Endometrium (tissue), 2 donors: ENCODE measurements around the gene GINS2.

ENCODE experiments used
- FAIRE-seq: peaks from 2 replicates; lab custom pipeline; 2012; peaks lifted over from hg19 to GRCh38; lab: Jason Lieb, UNC
- donor health status: control.
- donor health status: control.

Gene GINS2

GRCh38 chr16:85653290-85653891 is 35.4 kb downstream of the GINS2 start:
- no peak for FAIRE-seq

DNA sequence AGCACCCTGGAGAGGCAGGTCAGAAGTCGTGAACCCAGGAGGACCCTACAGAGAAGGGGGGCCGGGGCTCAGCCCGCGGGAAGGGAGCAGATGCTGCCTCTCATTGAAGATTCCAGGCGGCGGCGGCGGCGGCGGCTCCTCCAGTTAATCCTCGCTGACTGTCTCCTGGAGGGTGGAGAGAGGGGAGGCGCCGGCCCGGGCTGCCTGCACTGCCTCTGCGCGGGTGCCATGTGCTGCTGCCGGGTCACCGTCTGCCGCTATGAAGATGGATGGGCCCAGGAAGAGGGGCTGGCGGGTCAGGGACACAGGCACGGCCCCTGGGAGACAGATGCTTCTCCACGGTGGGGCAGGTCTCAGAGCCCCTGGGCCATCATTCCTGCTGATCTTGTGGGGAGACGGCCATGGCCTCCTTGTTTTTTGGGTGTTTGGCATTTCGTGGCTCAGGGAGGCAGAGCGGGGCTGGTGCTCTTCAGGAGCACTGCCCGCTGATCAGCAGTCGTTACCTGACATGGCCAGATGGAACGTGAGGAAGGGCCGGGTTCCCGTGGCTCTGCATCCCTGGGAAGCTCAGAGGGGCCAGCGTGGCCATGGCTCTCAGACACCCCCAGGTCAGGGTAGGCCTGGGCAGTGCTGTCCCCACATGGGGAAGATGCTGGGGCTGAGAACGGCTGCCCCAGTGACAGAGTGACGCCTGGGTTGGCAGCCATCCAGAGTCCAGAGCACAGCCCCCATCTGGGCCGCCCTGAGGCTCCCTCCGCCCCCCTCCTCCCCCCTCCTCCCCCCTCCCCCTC is 36.1 kb downstream of the GINS2 start:
- FAIRE-seq: no peak

DNA sequence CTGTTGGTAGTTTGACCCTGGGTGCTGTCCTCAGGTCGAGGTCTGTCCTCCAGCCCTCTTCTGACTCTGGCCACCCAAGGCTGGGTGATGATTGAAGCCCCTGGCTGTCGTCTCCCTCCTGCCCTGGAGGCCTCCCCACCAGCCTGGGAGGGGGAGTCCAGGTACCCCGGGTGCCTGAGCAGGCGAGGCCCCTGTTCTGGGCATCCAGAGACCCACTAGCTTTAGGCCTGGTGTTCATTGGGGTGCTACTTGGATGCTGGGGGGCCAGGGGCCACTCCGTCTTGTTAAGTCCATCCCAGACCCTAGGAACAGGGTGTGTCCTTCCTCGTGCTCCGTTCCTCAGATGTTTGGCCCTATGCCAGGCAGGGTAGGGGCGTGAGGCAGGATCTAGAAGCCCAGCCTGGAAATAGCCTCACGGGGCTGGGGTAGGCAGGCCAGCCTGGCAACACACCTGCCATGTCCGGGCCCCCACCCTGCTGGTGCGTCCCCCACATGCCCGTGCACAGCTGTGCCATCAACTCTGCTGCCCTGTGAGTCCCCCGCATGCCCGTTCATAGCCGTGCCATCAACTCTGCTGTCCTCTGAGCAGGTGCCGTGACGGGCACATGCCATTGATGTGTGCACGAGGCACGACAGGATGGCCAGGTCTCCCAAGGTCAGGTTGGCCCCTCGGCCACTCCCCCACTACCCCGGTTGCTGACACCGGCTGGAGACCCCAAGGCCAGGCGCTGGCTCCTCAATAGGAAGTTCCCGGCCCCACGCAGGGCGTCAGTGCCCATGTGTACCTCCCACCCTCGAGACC is 36.9 kb downstream of the GINS2 start:
- no peak for FAIRE-seq

GRCh38 chr16:85650844-85651628 is 37.7 kb downstream of the GINS2 start:
- FAIRE-seq: no peak

DNA sequence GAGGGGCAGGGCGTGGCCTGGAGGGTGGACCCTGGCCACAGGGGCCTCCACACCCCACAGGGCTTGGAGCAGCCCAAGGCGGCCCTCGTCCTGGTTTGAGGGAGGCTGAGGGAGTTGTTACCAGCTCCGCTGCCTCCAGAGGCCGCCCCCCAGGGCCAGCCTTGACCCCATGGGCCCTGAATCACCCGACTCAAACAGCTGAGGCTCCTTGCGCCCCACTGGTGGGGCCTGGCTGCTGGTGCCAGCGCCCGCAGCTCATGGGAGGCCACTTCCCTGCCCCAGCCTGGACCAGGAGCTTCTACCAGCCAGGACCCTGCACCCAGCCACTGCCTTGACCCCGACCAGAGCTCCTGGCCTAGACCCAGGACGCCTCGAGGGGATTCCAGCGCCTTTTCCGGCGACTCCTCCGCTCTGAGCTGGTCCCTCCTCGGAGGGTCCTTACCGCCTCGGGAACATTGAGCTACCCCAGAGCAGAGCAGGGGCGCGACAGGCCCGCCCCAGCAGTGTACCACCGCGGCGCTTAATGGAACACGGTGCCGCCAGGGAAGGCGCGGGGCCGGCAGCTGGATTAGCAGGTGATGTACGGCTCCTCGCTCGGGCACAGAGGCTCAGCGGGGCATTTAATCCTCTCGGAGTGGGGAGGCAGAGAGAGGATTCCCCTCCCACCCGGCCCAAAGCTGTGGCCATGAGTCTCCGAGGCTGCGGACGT is 38.5 kb downstream of the GINS2 start:
- no peak for FAIRE-seq

DNA sequence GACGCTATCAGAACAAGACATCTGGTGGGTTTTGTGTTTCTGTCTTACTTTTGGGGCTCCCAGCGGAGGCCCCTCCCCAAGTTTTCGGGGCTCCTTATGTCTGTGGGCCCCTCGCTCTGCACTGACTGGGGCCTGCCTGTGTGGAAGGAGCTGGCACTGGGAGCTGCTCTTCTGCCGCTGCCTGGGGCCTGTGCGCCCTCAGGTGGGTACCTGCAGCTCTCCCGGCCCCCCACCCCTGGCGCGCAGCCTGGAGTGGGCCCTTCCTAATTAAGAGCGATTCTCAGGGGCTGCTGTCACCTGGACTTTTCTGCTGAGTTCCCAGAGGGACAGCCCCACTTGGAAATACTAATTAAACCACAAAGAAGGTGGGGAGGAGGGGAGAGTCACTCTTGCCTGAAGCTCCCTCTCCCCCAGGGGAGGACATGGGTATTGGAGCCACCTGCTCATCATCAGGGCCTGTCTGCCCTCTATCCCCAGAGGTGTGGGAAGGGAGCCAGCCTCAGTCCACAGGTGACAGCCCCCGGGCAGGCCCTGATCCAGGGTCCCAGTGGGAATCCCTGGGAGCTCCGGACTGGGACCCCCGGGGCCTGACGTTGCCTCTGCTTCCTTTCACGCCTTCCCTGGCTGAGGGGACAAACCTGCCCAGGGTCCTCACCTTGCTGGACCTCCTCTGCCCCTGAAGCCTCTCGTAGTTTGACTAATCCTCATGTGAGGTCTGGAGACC is 39.2 kb downstream of the GINS2 start:
- FAIRE-seq: no peak

DNA sequence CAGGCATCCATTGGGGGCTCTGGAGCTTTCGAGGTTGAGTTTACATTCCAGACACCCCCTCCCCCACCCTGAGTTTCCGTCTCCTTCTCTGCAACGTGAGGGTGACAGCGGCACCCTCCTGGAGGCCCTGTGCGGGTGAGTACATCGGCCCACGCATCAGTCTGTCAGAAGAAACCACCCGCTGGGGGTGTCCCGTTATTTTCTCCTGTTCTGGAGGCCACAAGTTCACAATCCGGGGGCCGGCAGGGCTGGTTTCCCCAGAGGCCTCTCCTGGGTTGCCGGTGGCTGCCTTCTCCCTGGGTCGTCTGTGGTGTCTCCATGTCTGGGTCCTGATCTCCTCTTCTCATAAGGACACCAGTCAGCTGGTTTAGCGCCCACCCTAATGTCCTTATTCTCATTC is 39.9 kb downstream of the GINS2 start:
- no peak for FAIRE-seq

GRCh38 chr16:85648070-85648714 is 40.6 kb downstream of the GINS2 start:
- no peak for FAIRE-seq

GRCh38 chr16:85646976-85647375 is 41.8 kb downstream of the GINS2 start:
- FAIRE-seq: no peak

- FAIRE-seq: no peak
Measured at GRCh38 chr16:85646358-85646907, 42.3 kb downstream of the GINS2 start.

GRCh38 chr16:85645021-85645589 is 43.6 kb downstream of the GINS2 start:
- no peak for FAIRE-seq

DNA sequence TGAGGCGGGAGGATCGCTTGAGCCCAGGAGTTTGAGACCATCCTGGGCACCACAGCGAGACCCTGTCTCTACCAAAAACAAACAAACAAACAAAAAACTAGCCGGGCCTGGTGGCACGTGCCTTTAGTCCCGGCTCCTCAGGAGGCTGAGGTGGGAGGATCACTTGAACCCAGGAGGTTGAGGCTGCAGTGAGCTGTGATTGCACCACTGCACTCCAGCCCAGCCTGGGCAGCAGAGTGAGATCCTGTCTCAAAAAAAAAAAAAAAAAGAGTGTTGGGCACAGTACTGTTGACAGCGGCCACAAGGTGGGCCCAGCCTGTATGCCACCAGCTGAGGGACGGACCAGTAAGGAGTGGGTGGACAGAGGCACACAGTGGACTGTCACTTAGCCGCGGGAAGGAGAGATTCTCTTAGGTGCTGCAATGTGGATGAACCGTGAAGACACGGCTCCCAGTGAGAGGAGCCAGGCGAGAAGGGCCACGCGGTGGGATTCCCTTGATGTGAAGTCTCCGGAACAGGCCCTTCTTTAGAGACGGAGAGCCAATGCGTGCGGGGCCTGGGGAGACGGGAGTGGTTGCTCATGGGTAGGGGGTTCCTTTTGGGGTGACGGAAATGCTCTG is 44.6 kb downstream of the GINS2 start:
- FAIRE-seq: no peak

DNA sequence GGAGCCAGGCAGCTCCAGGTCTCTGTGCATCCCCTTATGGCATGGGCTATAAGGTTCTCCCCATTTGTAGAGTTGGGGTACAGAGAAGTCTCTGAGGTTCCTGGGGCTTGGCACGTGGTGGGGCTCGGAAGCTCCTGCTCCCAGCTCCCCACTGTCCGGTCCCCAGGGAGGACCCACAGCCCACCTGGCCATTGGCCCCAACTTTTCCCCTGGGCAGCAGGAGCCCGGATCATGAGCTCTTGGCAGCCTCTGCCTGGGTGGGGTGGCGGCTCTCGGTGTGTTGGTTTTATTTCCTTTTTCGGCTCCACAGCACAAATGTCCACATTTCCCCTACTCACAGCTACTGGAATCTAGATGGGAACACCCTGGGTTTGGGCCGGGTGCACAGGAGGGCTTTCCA is 45.1 kb downstream of the GINS2 start:
- FAIRE-seq: no peak

GRCh38 chr16:85642762-85643358 is 45.9 kb downstream of the GINS2 start:
- FAIRE-seq: no peak

DNA sequence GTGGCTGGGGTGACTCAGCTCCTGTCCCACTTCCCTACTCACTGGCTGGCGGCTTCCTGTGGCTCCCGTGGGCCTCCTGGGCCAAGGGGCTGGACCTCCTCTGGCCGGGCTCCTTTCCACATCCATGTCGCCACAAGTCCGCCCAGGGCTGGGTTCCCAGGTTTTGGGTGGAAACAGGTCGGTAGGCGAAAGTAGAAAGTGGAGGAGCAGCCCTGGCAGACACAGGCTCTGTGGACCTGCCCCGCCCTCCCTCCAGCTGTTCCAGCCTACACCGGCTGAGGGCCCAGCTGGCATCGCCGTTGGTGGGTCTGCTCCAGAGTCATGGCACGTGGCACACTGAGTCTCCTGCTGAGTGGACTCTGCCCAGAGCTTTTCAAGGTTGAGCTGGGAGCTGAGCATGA is 47.0 kb downstream of the GINS2 start:
- no peak for FAIRE-seq

- no peak for FAIRE-seq
Measured at GRCh38 chr16:85641305-85641704, 47.4 kb downstream of the GINS2 start.

- FAIRE-seq: no peak
Measured at GRCh38 chr16:85640585-85640984, 48.2 kb downstream of the GINS2 start.

DNA sequence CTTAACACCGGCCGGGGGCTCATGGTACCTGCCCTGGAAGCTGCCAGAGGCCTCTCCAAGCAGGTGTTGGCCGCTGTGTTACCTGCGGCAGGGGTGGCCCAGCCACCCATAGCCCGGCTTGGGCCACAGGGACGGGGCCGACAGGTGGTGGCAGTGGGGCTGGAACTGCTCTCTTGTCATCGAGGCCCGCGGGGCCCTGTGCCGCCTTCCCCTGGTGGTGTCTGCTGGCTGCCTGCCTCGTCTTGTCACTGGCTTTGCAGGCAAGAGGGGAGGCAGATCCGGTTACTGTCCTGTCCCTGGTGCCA is 48.5 kb downstream of the GINS2 start:
- no peak for FAIRE-seq
